Measurements from ENCODE around the gene AP3S2.
"Not testable (repeated sequence)": the region's sequence is repeated elsewhere in the genome, so short reads cannot be mapped to it uniquely, and the experiment has no call there.

AP3S2 gene

DNA sequence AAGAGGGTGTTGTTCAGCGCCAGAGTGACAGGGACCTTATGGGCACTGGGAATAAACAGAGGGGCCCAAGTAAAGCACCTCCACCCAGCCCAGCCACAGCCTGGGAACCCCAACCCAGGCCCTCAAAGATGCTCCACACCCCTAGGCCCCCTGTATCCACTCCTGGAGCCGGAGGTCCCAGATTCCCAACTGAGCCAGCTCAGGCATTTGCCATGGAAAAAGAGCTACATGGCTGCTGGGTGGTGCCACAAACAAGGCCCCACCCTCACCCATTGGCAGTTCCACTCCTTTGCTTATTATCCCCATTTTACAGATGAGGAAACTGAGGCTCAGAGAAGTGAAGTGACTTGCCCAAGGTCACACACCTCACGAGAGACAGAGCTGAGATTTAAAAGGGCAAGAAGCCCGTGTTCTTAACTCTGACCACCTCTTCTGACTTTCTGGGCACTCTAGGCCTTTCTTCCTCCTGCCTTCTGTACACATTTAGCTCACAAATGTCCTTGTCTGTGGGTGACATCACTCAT, 96.1 kb downstream of the AP3S2 start:
- DNase-seq = no peak

DNA sequence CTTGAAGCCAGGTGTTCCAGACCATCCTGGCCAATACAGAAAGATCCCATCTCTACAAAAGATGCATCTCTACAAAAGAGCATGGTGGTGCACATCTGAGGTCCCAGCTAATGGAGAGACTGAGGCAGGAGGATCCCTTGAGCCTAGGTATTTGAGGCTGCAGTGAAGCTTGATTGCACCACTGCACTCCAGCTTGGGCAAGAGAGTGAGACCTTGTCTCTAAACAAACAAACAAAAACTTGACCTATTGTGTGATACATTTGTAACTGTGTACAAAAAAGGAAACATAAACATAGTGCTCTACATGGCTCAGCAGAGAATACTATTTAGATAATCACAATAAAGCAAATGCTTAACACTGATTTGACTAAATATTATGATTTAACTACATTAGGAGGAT, 97.8 kb downstream of the AP3S2 start:
- DNase-seq = no peak

DNA sequence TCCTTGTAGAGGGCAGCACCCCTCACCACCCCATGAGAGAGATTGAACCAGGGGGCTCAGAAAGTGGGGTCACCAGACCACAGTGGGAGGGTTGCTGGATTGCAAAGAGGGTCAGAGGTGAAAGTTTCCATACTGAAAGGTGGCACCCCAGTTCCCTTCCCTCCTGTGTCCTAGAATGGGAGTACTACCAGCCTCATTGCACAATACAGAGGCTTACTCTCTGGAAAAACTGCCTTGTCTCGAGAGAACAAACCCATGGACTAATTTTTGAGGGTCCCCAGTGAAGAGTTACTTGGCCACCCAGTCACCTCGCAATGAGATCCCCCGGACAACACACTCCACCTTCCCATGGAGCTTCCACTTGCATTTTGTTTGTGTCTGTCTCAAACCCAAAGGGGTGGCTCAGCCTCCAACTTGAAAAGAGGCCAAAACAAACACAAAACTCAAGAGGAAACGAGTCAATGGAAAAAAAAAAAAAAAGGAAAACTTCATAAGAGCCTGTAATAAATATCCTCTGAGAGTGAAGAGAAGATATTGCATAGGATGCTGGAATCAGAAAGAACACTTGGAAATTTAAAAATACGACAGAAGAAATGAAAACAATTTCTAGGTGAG, 99.1 kb downstream of the AP3S2 start:
- no peak for DNase-seq

DNA sequence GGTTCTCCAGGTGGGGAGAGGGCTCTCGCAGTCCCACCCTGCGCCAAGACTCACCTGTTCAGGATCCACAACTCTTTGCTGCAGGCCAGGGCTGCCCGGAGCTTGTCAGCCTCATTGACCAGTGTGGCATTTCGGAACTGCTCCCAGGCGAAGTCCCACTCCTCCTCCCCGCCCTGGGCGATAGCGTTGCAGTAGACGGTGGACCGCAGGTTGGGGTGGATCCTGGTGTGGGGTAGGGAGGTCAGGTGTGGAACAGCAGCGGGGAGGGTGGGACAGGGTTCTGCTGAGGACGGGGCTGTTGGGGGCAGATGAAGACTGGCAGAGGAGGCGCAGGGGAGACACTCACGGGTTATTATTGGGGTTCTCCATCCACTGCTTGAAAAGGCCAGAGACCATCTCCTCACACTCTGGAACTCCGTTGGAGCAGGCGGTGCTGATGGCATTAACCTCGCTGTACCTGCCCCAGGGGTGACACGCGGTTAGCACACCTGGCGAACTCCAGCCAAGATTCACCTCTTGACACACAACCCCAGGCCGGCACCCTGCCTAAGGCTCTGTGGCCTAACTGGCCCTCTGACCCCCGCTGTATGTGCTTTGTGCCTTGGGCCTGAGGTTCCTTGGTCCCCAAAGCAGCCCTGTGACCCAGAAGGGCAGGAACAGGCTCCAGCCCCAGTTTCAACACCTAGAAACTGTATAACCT, 101.5 kb downstream of the AP3S2 start:
- no peak for DNase-seq

DNA sequence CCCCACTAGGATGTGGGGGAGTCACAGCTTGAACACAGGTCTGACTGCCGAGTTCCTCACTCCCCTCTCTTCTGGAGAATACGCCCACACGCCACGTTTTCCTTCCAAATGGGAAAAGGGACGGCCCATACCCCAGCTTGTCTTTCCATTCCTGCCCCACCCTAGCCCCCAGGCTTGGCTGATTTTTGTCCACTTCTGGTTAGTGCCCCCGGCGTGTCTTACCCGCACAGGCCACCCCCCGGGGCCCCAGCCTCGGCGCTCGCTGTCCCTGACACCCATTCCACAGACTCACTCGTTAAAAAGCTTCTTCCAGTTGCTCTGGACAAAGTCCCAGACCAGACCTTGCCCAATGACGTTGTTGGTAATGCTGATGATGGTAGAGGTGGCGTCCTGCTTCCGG, 103.1 kb downstream of the AP3S2 start:
- DNase-seq = no peak

DNA sequence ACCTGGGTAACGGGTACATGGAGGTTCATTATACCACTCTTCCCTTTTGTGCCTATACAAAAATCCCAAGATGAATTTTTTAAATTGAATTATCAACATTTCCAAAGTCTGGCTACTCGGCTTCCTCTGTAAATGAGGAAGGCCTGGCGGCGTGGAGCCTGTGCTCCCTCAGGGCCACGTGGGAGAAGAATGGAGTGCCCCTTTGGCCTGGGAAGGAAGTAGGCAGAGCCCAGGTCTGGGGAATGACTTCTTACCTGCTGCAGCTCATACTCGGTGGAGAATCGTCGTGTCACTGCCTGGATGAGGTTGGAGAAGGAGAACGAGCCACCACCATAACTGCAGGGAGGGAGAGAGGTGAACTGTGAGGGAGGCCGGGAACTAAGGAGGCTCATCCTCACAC, 103.6 kb downstream of the AP3S2 start:
- no peak for DNase-seq

DNA sequence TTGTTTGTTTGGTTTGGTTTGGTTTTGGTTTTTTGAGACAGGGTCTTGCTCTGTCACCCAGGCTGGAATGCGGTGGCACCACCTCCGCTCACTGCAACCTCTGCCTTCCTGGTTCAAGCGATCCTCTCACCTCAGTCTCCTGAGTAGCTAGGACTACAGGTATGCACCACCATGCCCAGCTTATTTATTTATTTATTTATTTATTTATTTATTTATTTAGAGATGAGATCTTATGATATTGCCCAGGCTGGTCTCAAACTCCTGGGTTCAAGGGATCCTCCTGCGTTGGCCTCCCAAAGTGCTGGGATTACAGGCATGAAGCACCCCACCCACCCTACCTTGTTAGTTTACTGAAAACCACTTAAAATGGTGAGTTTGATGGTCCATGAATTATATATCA, 105.2 kb downstream of the AP3S2 start:
- not testable (repeated sequence) for DNase-seq

DNA sequence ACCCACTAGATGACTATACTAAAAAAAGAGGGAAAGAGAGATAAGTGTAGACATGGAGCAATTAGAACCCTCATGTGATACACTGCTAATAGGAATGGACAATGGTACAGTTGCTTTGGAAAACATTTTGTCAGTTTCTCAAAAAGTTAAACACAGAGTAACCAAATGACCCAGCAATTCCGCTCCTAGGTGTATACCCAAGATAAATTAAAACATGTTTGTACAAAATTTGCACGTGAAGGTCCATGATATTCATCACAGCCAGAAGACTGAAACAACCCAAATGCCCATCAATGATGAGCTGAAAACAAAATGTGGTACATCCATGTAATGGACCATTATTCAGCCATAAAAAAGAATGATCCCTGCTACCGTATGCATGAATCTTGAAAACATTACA, 105.8 kb downstream of the AP3S2 start:
- DNase-seq = no peak

DNA sequence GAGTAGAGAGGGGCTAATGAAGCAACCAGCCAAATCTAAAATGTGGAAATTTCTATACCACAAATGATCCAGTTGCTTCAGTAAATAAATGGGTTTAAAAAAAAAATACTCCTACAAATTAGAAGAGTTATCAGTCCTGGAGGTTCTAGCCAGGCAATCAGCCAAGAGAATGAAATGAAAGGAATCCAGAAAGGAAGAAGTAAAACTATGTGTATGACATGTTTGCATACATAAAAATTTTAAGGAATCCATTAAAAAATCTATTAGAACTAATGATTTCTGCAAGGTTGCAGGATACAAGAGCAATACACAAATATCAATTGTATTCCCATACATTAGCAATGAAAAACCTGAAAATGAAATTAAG, 108.0 kb downstream of the AP3S2 start:
- no peak for DNase-seq

DNA sequence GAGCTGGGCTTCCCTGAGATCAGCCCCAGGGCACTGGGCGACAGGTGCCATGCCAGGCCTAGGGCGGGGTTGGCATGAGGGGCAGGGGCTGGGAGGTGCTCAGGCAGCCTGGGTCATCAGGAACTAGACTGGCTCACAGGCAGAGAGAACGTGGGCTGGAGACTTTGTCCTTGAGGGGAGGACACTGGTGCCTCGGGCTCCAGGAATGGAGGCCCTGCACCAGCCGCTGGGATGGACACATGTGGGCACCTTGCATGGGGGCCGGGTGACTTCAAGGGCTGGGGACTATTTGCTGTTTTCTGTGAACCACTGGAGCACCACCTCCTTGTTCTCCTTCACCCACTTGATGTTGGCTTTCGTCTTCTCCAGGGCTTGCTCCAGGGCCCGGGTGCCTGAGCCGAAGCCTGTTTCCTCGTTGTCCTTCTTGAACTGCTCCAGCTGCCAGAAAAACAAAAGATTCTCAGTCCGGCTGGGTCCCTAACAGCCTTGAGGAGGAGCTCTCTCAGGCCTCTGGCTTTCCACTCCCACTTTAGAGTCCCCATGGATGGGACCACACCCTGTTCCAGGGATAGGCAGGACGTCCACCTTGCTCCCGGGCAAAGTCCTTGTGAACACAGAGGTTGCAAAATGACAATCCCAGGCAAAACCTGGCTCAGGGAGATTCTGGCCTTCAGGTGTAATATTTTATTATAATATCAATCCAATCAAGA, 108.6 kb downstream of the AP3S2 start:
- no peak for DNase-seq

DNA sequence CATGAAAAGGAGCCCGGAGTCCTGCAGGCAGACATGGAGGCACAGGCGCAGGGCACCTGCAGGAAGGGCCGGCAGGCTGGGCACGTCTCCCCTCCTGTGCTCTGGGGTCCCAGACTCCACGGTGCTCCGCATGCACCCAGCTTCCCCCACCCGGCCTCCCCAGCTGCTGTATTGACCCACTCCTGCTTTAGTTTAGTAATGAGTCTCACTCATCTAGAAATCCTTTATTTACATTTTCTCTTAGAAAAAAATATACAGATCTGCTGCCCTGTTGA, 109.2 kb downstream of the AP3S2 start:
- DNase-seq = no peak

DNA sequence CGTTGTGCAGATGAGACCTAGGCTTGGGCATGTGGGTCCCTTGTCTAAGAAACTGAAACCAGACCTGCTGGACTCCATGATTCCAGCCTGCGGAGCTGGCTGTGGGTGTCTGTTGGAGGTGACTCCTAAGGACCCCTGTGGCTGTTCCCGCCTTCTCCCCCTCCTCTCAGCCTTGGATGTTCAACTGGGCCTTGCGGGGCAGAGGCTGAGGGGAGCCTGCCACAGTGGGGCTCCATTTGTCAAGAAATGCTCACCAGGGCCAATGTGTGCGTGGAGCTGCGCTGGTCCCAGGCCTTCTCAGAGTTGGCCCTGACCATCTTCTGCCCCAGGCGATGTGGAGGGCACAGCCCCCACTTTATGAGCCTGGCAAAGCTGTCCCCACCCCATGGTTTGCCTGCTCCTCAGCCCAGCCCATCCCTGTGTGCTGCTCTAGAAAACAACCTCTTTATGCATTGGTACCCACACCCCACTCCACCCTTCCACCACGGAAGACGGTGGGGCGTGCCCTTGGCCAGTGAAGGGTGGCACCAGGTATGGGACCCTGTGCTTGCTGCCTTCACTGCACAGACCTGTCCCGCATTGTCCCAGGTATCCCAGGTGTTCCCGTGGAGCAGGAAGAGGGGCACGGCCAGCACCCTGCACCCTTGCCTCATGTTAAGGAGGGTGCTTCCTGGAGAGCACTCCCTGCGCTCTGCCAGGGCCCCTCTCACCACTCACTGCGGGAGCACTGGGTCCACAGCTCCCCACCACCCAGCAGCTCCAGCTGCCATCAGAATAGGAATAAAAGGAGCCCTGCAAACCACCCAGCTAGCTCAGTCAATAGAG, 109.7 kb downstream of the AP3S2 start:
- no peak for DNase-seq

DNA sequence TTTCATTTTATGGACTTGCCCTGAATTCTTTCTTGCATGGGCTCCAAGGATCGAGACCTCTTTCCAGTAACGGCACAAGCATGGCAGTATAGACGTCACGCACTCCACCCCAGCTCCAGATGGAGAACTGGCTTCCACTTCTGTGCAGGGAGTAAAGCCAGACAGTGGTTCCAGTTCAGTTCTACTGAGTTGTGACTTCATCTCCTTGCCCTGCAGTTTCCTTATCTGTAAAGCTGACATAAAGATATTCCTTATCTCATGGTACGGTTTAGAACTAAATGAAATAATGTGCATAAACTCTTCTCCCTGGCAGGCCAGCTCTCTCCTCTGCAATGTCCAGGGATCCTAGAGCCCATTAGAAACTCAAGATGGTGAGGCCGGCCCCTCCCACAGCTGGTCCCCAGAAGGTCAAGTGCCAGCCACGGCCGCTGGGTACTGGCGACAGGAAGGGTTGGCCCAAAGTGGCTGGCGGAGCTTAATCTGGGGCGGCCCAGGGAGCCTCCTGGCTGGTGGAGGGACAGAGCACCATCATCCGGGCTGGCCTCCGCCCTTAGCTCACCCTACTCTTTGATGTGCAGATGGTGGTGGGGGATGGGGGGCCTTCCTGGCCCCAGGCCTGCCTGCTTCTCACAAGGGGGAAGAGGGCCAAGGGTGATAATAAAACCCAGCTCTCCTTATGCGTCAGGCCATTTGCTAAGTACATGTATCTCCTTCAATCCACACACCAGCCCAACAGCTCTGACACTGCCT, 110.5 kb downstream of the AP3S2 start:
- peak in 1 of 2 experiments; percentile 13 for DNase-seq

DNA sequence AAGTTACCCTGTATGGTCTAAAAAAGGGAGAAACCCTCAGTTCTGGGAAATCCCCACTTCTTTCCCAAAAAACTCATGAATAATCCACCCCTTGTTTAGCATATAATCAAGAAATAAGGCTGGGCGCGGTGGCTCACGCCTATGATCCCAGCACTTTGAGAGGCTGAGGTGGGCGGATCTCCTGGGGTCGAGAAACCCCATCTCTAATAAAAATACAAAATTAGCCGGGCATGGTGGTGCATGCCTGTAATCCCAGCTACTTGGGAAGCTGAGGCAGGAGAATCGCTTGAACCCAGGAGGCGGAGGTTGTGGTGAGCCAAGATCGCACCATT, 111.2 kb downstream of the AP3S2 start:
- DNase-seq = not testable (repeated sequence)

DNA sequence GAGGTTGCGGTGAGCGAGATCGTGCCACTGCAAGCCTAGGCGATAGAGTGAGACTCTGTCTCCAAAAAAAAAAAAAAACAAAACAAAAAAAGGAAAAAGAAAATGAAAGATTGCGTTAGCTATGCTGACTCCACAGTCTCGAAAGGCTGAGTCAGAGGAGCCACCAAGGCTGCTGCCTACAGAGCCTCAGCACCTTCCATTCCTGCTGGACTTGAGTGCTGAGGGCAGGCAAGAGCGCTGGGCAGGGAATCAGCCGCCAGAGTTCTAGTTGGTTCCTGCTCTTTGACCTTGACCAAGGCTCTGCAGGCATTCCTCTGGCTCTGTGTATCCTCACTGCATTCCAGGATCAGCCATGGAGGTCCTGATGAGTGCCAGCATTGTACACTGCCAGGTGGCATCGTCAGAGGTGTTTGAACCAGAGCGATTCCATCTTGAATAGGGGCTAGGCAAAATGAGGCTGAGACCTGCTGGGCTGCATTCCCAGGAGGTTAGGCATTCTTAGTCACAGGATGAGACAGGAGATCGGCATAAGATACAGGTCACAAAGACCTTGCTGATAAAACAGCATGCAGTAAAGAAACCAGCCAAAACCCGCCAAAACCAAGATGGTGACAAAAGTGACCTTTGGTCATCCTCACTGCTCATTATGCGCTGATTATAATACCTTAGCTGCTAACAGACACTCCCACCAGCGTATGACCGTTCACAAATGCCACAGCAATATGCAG, 111.7 kb downstream of the AP3S2 start:
- DNase-seq = no peak

DNA sequence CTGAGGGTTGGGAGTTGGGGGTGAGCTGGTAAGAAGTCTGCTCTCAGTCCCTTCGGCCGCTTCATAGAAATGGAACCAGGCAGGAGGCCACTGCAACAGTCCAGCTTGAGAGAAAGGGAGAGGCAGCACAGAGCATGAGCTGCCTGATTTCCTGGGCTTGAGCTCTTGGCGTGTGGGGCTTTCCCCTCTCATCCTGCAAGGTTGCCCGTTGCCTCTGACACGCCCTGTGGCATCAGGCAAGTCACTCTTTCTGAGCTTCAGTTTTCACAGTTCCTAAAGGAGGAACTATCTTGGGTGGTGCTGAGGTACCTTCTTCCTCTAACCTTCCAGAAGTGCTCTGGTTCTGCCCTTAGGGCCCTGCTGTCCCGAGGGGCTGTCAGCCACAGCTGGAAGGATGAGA, 112.7 kb downstream of the AP3S2 start:
- DNase-seq = no peak

DNA sequence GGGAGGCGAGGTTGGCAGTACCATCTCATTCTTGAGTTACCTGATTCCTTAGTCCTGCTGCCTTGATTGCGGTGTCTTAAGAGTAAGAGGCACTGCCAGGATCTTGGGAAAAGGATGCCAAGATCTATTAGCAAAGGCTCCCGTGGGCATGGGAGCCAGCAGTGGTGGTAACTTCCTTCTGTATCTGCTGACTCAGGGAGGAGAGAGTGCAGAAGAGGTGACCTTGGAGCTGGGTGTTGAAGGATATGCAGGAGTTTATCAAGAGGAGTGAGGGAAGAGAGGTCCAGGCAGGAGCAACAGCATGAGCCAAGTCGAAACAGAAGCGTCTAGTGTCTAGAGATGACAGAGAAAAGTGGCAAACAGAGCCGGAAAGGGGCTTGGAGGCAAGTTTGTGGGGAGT, 113.2 kb downstream of the AP3S2 start:
- DNase-seq = no peak
